ENCODE measurements around the gene TMEM184A. TPM values are rescaled to one million over a fixed set of nuclear protein-coding genes. Genes with fewer than 3 reads are reported as not detected.

TMEM184A gene
- total RNA-seq, 3 donors from 2014 or later, result 6.6 to 8.2 TPM; not detected in 1

GRCh38 chr7:1562116-1562515 lies 6.1 kb upstream of the TMEM184A start:
- intact Hi-C loops (cut with DNase I; ENCODE audit: low total_unique reads), result no loop called here

GRCh38 chr7:1561036-1561940 lies 5.3 kb upstream of the TMEM184A start:
- H3K27me3 ChIP-seq, result no peaks in the 10 kb centered on the region
- TF ChIP-seq POLR2A (IDR thresholded peaks at IDR 0.05) (no peak), CTCF (IDR thresholded peaks at IDR 0.05) (no peak), POLR2AphosphoS5 (IDR thresholded peaks at IDR 0.05) (no peak)
- no peaks in the 10 kb centered on the region for H3K9me3 ChIP-seq
- H3K27ac ChIP-seq, result peak overlapping the region; percentile 92
- DNase-seq (ENCODE audit: low spot score in 2 of 2), result no peak
- no peaks in the 10 kb centered on the region for H3K36me3 ChIP-seq
- H3K4me3 ChIP-seq, result peak overlapping the region in 1 of 3 donors; percentile 13
- intact Hi-C loops (cut with DNase I; ENCODE audit: low total_unique reads), result no loop called here
- H3K4me1 ChIP-seq, result peaks cover 9 to 19% of the 10 kb centered on the region in 2 donors

More at GRCh38 chr7:1562116-1562515, 6.1 kb upstream of the TMEM184A start:
- Histone ChIP-seq H3K36me3 (no peaks in the 10 kb centered on the region), H3K27me3 (no peaks in the 10 kb centered on the region), H3K4me3 (no peak overlapping the region), H3K4me1 (peaks cover 9 to 19% of the 10 kb centered on the region in 2 donors), H3K9me3 (no peaks in the 10 kb centered on the region), H3K27ac (no peak overlapping the region)
- TF ChIP-seq POLR2AphosphoS5 (IDR thresholded peaks at IDR 0.05) (no peak), POLR2A (IDR thresholded peaks at IDR 0.05) (no peak), CTCF (IDR thresholded peaks at IDR 0.05) (no peak)
- no peak for DNase-seq (ENCODE audit: low spot score in 2 of 2)

GRCh38 chr7:1560620-1561031 lies 4.6 kb upstream of the TMEM184A start:
- Histone ChIP-seq H3K36me3 (no peaks in the 10 kb centered on the region), H3K27me3 (no peaks in the 10 kb centered on the region), H3K27ac (peak overlapping the region; percentile 92), H3K4me3 (peak overlapping the region in 2 of 3 donors; percentile 13 to 43), H3K4me1 (peaks cover 15 to 24% of the 10 kb centered on the region in 2 donors), H3K9me3 (no peaks in the 10 kb centered on the region)
- TF ChIP-seq POLR2AphosphoS5 (IDR thresholded peaks at IDR 0.05) (no peak), CTCF (IDR thresholded peaks at IDR 0.05) (no peak), POLR2A (IDR thresholded peaks at IDR 0.05) (no peak)
- DNase-seq (ENCODE audit: low spot score in 2 of 2), result no peak
- intact Hi-C loops (cut with DNase I; ENCODE audit: low total_unique reads), result no loop called here

GRCh38 chr7:1559626-1560590 lies 3.9 kb upstream of the TMEM184A start:
- peaks cover 16 to 31% of the 10 kb centered on the region in 2 donors for H3K4me1 ChIP-seq
- no peak for TF ChIP-seq CTCF (IDR thresholded peaks at IDR 0.05)
- TF ChIP-seq POLR2AphosphoS5 (IDR thresholded peaks at IDR 0.05), result no peak
- no peak for TF ChIP-seq POLR2A (IDR thresholded peaks at IDR 0.05)
- no peaks in the 10 kb centered on the region for H3K27me3 ChIP-seq
- H3K27ac ChIP-seq, result peak overlapping the region; percentile 92
- H3K36me3 ChIP-seq, result no peaks in the 10 kb centered on the region
- intact Hi-C loops (cut with DNase I; ENCODE audit: low total_unique reads), result loop anchor here (5.0 kb wide), 1 partner anchor 1113 kb away; no protein-coding TSS in a partner anchor
- peak in 1 of 2 donors; percentile 85 for DNase-seq (ENCODE audit: low spot score in 2 of 2)
- H3K4me3 ChIP-seq, result peak overlapping the region in 2 of 3 donors; percentile 13 to 43
- no peaks in the 10 kb centered on the region for H3K9me3 ChIP-seq

All from breast epithelium (tissue), 4 donors.